Stomach (tissue), 9 donors: Measurements from ENCODE around the gene ZMYND8. TPM values are rescaled to one million over a fixed set of nuclear protein-coding genes. Genes with fewer than 3 reads are reported as not detected.
"Not testable (repeated sequence)": the region's sequence is repeated elsewhere in the genome, so short reads cannot be mapped to it uniquely, and the experiment has no call there.

Experiments used
- DNase-seq, 2 donors: peaks; one replicate each; pipeline versions ENCODE4 v3.0.0 to v3.0.0-alpha.2; 2013 to 2019
- H3K27ac ChIP-seq, 5 donors: fragments of 200-600 bp in 4 of 5; sonication (generic) in 4 of 5; one replicate each; pipeline ENCODE4 v1.5.1; 2013 to 2019; ENCODE audit warnings: mild to moderate bottlenecking in 1 of 5, moderate library complexity in 1 of 5
- H3K27me3 ChIP-seq, 3 donors: fragments of 200-600 bp; sonication (generic); one replicate each; pipeline ENCODE4 v1.5.1; 2017 to 2019; ENCODE audit warnings: mixed run types in 1 of 3
- H3K36me3 ChIP-seq, 4 donors: fragments of 200-600 bp; sonication (generic); 1 replicate in 3 of 4; 2 replicates in 1 of 4; pipeline ENCODE4 v1.5.1; 2016 to 2019
- H3K4me1 ChIP-seq, 4 donors: fragments of 200-600 bp; sonication (generic); one replicate each; pipeline ENCODE4 v1.5.1; 2016 to 2019
- H3K4me3 ChIP-seq, 4 donors: fragments of 200-600 bp; sonication (generic) in 3 of 4; one replicate each; pipeline ENCODE4 v1.5.1; 2016 to 2019; ENCODE audit warnings: mild to moderate bottlenecking in 1 of 4
- H3K9me3 ChIP-seq, 4 donors: fragments of 200-600 bp; sonication (generic); one replicate each; pipeline ENCODE4 v1.5.1; 2016 to 2019
- CTCF ChIP-seq, 7 experiments: fragments of 450-650 bp in 4 of 7; fragments of 200-600 bp in 3 of 7; sonication (generic) in 3 of 7; IDR thresholded peaks; one replicate each; pipeline ENCODE4 v1.5.1; 2016 to 2019; ENCODE audit warnings: antibody characterized with exemption in 7 of 7, control low read depth in 2 of 7, mild to moderate bottlenecking in 1 of 7
- EP300 ChIP-seq: sonication (generic); formaldehyde crosslinking; IDR thresholded peaks from one replicate; pipeline ENCODE4 v1.6.1; 2017; ENCODE audit warnings: antibody characterized with exemption
- POLR2A ChIP-seq, 4 donors: fragments of 450-650 bp; IDR thresholded peaks; one replicate each; pipeline ENCODE4 v1.6.1; 2016; ENCODE audit warnings: antibody characterized with exemption in 4 of 4, control low read depth in 2 of 4, mild to moderate bottlenecking in 1 of 4, moderate library complexity in 1 of 4
- POLR2AphosphoS5 ChIP-seq, 3 donors: sonication (generic); formaldehyde crosslinking; IDR thresholded peaks; one replicate each; pipeline ENCODE4 v1.6.1; 2016; ENCODE audit warnings: antibody characterized with exemption in 3 of 3
- WGBS, 5 donors: extraction: QIAGEN DNeasy Blood & Tissue Kit in 3 of 5; methylation state at CpG; one replicate each; pipeline versions ENCODE4 v1.1.5 to v1.1.7; 2013 to 2018; 5-methylcytosine and 5-hydroxymethylcytosine counted together
- intact Hi-C: fragments of 100-400 bp; cut with DNase I; formaldehyde crosslinking; loops from one replicate; pipeline ENCODE4 v1.15.1; 2023; ENCODE audit warnings: low total_unique reads
- polyA plus RNA-seq, 3 donors: library from polyadenylated mRNA; stranded (reverse); fragments of 200-250 nt; gene quantifications; one replicate each; pipeline ENCODE4 v1.2.3, GENCODE V29; 2013
- total RNA-seq, 5 donors: library from RNA; depleted of rRNA; stranded (reverse); fragments of >200 nt; gene quantifications; one replicate each; pipeline versions ENCODE4 v1.1.0 to v1.2.3, GENCODE V29; 2014 to 2016
- donor health status: healthy with polysubstance abuse.
- donor health status: Bipolar disorder and iron deficiency.
- donor health status: healthy.

ZMYND8 gene
- total and polyA plus RNA-seq, 8 donors, result 9.2 to 82.6 (median 39.4) TPM

DNA sequence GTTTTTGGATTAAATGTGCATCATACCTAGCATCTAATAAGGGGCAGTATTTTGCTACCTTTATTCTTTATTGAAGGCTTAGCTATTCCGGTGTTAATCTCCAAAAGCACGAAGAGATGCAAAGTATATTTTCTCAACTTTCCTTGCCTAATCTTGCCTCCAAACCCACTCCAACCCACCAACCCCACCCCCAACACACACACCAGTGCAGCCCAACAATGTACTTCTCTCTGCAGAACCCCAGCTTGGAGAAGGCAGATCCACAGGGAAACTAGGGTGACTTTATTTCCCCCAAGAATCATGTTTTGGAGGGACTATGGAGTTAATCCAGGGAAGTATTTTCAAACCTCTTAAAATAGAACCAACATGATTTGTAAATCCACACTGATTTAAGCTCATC lies 73.6 kb downstream of the ZMYND8 start:
- no peak overlapping the region for H3K4me3 ChIP-seq
- intact Hi-C loops, result no loop called here
- H3K4me1 ChIP-seq, result peaks cover 0 to 15% (median 7%) of the 10 kb centered on the region in 4 donors
- 85 to 97% (median 91%) methylated on average over 2 of the region's 2 CpGs for WGBS, 5 donors
- H3K27ac ChIP-seq, result no peak overlapping the region
- no peaks in the 10 kb centered on the region for H3K9me3 ChIP-seq
- no peak for DNase-seq
- H3K27me3 ChIP-seq, result no peaks in the 10 kb centered on the region
- TF ChIP-seq CTCF (IDR thresholded peaks at IDR 0.05) (no peak), POLR2A (IDR thresholded peaks at IDR 0.05) (no peak), POLR2AphosphoS5 (IDR thresholded peaks at IDR 0.05) (no peak), EP300 (no peak)
- peaks cover 63 to 100% (median 100%) of the 10 kb centered on the region in 4 donors for H3K36me3 ChIP-seq

- no peak for DNase-seq
- WGBS, 5 donors, result 67 to 79% (median 70%) methylated on average over 4 of the region's 4 CpGs
- H3K27me3 ChIP-seq, result no peaks in the 10 kb centered on the region
- H3K9me3 ChIP-seq, result no peaks in the 10 kb centered on the region
- H3K27ac ChIP-seq, result peak overlapping the region in 1 of 5 donors; percentile 5
- no peak overlapping the region for H3K4me3 ChIP-seq
- no peak for TF ChIP-seq EP300
- no peak for TF ChIP-seq POLR2AphosphoS5 (IDR thresholded peaks at IDR 0.05)
- TF ChIP-seq CTCF (IDR thresholded peaks at IDR 0.05), result no peak
- no peak for TF ChIP-seq POLR2A (IDR thresholded peaks at IDR 0.05)
- peaks cover 51 to 99% (median 92%) of the 10 kb centered on the region in 4 donors for H3K36me3 ChIP-seq
- H3K4me1 ChIP-seq, result peaks cover 6 to 29% (median 17%) of the 10 kb centered on the region in 4 donors
- intact Hi-C loops, result no loop called here
Measured at GRCh38 chr20:47281376-47281775, 75.1 kb downstream of the ZMYND8 start.

DNA sequence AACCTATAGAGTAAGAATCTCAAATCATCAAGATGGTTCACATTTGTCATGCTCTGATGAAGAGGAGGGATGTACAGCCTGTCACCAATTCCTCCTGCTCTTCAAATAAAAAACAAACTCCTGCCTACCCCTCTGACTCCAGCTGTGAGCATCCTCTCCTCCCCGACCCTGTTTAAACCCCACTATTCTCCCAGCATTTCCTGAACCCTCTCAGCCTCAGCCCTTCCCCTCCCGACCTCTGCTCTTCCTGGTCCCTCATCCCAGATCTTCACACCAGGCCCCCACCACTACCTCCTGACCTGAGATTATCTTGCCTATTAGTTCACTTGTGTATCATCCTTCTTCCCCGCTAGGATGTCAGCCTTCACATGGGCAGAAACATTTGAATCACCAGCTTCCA lies 75.8 kb downstream of the ZMYND8 start:
- H3K36me3 ChIP-seq, result peaks cover 50 to 99% (median 92%) of the 10 kb centered on the region in 4 donors
- intact Hi-C loops, result no loop called here

DNA sequence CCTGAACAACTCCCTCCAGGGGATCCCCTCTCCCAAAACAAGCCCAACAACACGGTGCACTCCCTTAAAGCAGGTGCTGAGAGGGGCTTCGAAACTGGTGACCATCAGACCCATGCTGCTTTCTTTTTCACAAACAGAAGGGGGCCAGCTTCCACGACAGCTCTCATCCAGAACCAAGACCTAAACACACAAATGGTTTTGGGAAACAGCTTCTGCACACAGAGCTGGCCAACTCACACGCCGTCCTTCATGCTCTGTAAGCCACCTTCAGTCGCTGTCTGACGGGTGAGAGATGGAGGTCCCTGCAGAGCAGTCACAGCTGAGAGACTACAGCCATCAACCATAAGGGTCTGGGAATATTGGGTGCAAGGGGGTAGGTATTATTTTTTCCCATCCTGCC lies 76.3 kb downstream of the ZMYND8 start:
- Histone ChIP-seq H3K9me3 (no peaks in the 10 kb centered on the region), H3K27ac (peak overlapping the region in 1 of 5 donors; percentile 36), H3K4me3 (no peak overlapping the region), H3K36me3 (peaks cover 53 to 99% (median 92%) of the 10 kb centered on the region in 4 donors), H3K27me3 (no peaks in the 10 kb centered on the region), H3K4me1 (peaks cover 16 to 40% (median 25%) of the 10 kb centered on the region in 4 donors)
- no peak for DNase-seq
- 88 to 93% (median 91%) methylated on average over 7 of the region's 7 CpGs for WGBS, 5 donors
- intact Hi-C loops, result no loop called here
- TF ChIP-seq EP300 (no peak), POLR2AphosphoS5 (IDR thresholded peaks at IDR 0.05) (no peak)

More for the DNA sequence above, 75.8 kb downstream of the ZMYND8 start:
- no peaks in the 10 kb centered on the region for H3K9me3 ChIP-seq
- WGBS, 5 donors, result 82 to 93% (median 85%) methylated on average over 3 of the region's 3 CpGs
- H3K27me3 ChIP-seq, result no peaks in the 10 kb centered on the region
- H3K4me1 ChIP-seq, result peaks cover 12 to 36% (median 21%) of the 10 kb centered on the region in 4 donors
- TF ChIP-seq POLR2A (IDR thresholded peaks at IDR 0.05) (no peak), POLR2AphosphoS5 (IDR thresholded peaks at IDR 0.05) (no peak), CTCF (IDR thresholded peaks at IDR 0.05) (no peak), EP300 (no peak)
- peak overlapping the region in 1 of 5 donors; percentile 36 for H3K27ac ChIP-seq
- DNase-seq, result no peak
- H3K4me3 ChIP-seq, result no peak overlapping the region

GRCh38 chr20:47278907-47279348 lies 77.6 kb downstream of the ZMYND8 start:
- Histone ChIP-seq H3K36me3 (peaks cover 45 to 86% (median 80%) of the 10 kb centered on the region in 4 donors), H3K4me3 (no peak overlapping the region), H3K4me1 (peaks cover 26 to 53% (median 38%) of the 10 kb centered on the region in 4 donors), H3K9me3 (no peaks in the 10 kb centered on the region), H3K27ac (peak overlapping the region; percentile 16 to 87 (median 83)), H3K27me3 (no peaks in the 10 kb centered on the region)
- DNase-seq, result no peak
- WGBS, 5 donors, result 54 to 76% (median 69%) methylated on average over 8 of the region's 8 CpGs
- intact Hi-C loops, result no loop called here
- TF ChIP-seq CTCF (IDR thresholded peaks at IDR 0.05) (no peak), POLR2AphosphoS5 (IDR thresholded peaks at IDR 0.05) (peak in 1 of 3 donors; percentile 43)

DNA sequence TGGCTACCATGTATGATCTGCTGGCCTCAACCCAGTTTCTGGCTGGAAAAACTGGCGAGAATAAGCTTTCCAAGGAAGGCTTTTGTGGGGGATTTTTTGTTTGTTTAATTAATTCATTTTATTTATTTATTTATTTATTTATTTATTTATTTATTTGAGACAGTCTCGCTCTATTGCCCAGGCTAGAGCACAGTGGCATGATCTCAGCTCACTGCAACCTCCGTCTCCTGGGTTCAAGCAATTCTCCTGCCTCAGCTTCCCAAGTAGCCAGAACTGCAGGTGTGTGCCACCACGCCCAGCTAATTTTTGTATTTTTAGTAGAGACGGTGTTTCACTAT lies 79.0 kb downstream of the ZMYND8 start:
- H3K27ac ChIP-seq, result peak overlapping the region in 4 of 5 donors; percentile 63 to 87 (median 84)
- H3K4me3 ChIP-seq, DNase-seq, H3K27me3 ChIP-seq, H3K9me3 ChIP-seq, intact Hi-C loops: not testable (repeated sequence)
- H3K4me1 ChIP-seq, result peaks cover 36 to 67% (median 50%) of the 10 kb centered on the region in 4 donors
- peaks cover 38 to 77% (median 66%) of the 10 kb centered on the region in 4 donors for H3K36me3 ChIP-seq
- 82 to 89% (median 83%) methylated on average over 5 of the region's 5 CpGs for WGBS, 5 donors
